Esophagus squamous epithelium (tissue), 4 donors: Measurements from ENCODE around the gene NAV2.

Experiments
- POLR2A ChIP-seq, 4 donors: fragments of 450-650 bp; IDR thresholded peaks; one replicate each; pipeline ENCODE4 v1.6.1; 2017; ENCODE audit warnings: antibody characterized with exemption in 4 of 4, mild to moderate bottlenecking in 4 of 4, moderate library complexity in 3 of 4
- TF ChIP-seq, protein P1 (sequence below), 6 experiments: fragments of 450-650 bp in 4 of 6; fragments of 200-600 bp in 2 of 6; sonication (generic) in 2 of 6; IDR thresholded peaks; one replicate each; pipeline ENCODE4 v1.5.1; 2016 to 2019; ENCODE audit warnings: antibody characterized with exemption in 6 of 6, mild to moderate bottlenecking in 4 of 6, moderate library complexity in 4 of 6

DNA sequence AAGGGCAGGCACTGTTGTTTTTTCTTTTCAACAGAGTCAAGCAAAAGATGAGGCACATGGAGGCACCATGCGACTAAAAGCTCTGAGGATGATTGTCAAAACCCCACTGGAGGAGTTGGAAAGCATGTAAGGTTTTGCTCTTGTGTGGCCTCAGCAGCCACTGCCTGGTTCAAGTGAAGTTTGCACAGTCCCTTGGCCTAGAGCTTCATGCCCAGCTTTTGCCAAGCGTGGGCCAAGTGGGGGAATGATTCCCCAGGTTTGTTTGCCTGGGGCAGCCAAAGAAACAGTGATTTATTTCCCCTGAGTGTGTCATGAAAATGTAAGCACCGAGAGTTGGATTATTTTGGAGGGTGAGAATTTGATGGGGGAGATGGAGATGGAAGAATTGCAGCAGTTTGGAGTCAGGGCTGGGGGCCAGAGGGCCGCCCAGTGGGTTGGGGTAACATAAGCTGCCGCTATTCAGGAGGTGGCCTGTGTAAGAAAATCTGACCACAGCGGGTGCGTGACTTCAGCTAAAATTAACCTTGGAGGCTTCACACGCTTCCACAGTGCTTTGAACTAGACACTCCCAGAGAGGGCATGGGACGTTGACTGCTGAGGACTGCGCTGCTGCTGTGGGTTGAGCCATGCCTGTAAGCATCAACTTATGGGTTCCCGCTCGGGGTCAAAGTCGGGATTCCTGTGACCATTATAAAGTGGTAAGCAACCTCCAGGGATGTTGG is 100.7 kb downstream of the NAV2 start:
- TF ChIP-seq, protein P1, sequence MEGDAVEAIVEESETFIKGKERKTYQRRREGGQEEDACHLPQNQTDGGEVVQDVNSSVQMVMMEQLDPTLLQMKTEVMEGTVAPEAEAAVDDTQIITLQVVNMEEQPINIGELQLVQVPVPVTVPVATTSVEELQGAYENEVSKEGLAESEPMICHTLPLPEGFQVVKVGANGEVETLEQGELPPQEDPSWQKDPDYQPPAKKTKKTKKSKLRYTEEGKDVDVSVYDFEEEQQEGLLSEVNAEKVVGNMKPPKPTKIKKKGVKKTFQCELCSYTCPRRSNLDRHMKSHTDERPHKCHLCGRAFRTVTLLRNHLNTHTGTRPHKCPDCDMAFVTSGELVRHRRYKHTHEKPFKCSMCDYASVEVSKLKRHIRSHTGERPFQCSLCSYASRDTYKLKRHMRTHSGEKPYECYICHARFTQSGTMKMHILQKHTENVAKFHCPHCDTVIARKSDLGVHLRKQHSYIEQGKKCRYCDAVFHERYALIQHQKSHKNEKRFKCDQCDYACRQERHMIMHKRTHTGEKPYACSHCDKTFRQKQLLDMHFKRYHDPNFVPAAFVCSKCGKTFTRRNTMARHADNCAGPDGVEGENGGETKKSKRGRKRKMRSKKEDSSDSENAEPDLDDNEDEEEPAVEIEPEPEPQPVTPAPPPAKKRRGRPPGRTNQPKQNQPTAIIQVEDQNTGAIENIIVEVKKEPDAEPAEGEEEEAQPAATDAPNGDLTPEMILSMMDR (IDR thresholded peaks at IDR 0.05), result no peak
- TF ChIP-seq POLR2A (IDR thresholded peaks at IDR 0.05), result no peak
